Neural crest cell (in vitro differentiated cells): Measurements from ENCODE around the gene WNT11. TPM values are rescaled to one million over a fixed set of nuclear protein-coding genes. Genes with fewer than 3 reads are reported as not detected.

ENCODE experiments used
- DNase-seq: peaks from one replicate; pipeline ENCODE4 v3.0.0; 2021; ENCODE audit warnings: low read depth, mixed read lengths, low spot score
- H3K27ac Mint-ChIP-seq: one replicate; pipeline ENCODE4 v1.8.0; 2021; ENCODE audit warnings: mild to moderate bottlenecking, mixed read lengths; ENCODE audit not compliant: unreplicated experiment
- H3K27me3 Mint-ChIP-seq: 2 replicates; pipeline ENCODE4 v1.8.0; 2021; ENCODE audit warnings: low read depth, mild to moderate bottlenecking, mixed read lengths
- H3K36me3 Mint-ChIP-seq: 2 replicates; pipeline ENCODE4 v1.8.0; 2021; ENCODE audit warnings: low read depth, mild to moderate bottlenecking, mixed read lengths
- H3K4me1 Mint-ChIP-seq: 2 replicates; pipeline ENCODE4 v1.8.0; 2021; ENCODE audit warnings: mixed read lengths
- H3K4me3 Mint-ChIP-seq: one replicate; pipeline ENCODE4 v1.8.0; 2021; ENCODE audit warnings: mild to moderate bottlenecking, mixed read lengths
- H3K9me3 Mint-ChIP-seq: 2 replicates; pipeline ENCODE4 v1.8.0; 2021; ENCODE audit warnings: mixed read lengths
- total RNA-seq: library from RNA; stranded (reverse); gene quantifications from 2 replicates; pipeline ENCODE4 v1.2.1, GENCODE V29; 2021
- TF ChIP-seq, protein P1 (sequence below): fragments of 200-600 bp; sonication (generic); conservative IDR thresholded peaks from 2 replicates; pipeline ENCODE4 v1.5.0; 2021; ENCODE audit warnings: antibody characterized with exemption, mild to moderate bottlenecking

Gene WNT11
- total RNA-seq, 1 donor from 2014 or later, result 0.19 TPM

- Mint-ChIP-seq H3K27ac (no peak overlapping the region), H3K9me3 (no peaks in the 10 kb centered on the region), H3K4me3 (no peak overlapping the region), H3K4me1 (no peaks in the 10 kb centered on the region), H3K36me3 (peaks cover 10% of the 10 kb centered on the region), H3K27me3 (no peaks in the 10 kb centered on the region)
- TF ChIP-seq, protein P1, sequence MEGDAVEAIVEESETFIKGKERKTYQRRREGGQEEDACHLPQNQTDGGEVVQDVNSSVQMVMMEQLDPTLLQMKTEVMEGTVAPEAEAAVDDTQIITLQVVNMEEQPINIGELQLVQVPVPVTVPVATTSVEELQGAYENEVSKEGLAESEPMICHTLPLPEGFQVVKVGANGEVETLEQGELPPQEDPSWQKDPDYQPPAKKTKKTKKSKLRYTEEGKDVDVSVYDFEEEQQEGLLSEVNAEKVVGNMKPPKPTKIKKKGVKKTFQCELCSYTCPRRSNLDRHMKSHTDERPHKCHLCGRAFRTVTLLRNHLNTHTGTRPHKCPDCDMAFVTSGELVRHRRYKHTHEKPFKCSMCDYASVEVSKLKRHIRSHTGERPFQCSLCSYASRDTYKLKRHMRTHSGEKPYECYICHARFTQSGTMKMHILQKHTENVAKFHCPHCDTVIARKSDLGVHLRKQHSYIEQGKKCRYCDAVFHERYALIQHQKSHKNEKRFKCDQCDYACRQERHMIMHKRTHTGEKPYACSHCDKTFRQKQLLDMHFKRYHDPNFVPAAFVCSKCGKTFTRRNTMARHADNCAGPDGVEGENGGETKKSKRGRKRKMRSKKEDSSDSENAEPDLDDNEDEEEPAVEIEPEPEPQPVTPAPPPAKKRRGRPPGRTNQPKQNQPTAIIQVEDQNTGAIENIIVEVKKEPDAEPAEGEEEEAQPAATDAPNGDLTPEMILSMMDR, result no peak
- no peak for DNase-seq
Observed at GRCh38 chr11:76140912-76141574, 65.3 kb downstream of the WNT11 start.

GRCh38 chr11:76139314-76139713 is 67.0 kb downstream of the WNT11 start:
- no peaks in the 10 kb centered on the region for H3K27me3 Mint-ChIP-seq
- no peak overlapping the region for H3K27ac Mint-ChIP-seq
- no peaks in the 10 kb centered on the region for H3K9me3 Mint-ChIP-seq
- DNase-seq, result no peak
- TF ChIP-seq, protein P1, result no peak
- H3K4me1 Mint-ChIP-seq, result no peaks in the 10 kb centered on the region
- H3K36me3 Mint-ChIP-seq, result peaks cover 10% of the 10 kb centered on the region
- H3K4me3 Mint-ChIP-seq, result no peak overlapping the region

Other genes starting within 250 kb of the WNT11 start
- 55.2 and 62.0 TPM in 2 replicates for gene THAP12, start 174.6 kb upstream of the WNT11 start, total RNA-seq
- 13.8 and 13.9 TPM in 2 replicates for gene GVQW3, start 174.8 kb upstream of the WNT11 start, total RNA-seq
- 39.1 and 40.1 TPM in 2 replicates for gene EMSY, start 238.5 kb upstream of the WNT11 start, total RNA-seq